ENCODE results near the gene TMC3. TPM values are rescaled to one million over a fixed set of nuclear protein-coding genes. Genes with fewer than 3 reads are reported as not detected.

TMC3 gene
- total RNA-seq, 1 experiment from 2014 or later, result not detected

- no peak overlapping the region for H3K4me3 Mint-ChIP-seq (ENCODE audit: unreplicated experiment)
- Histone ChIP-seq H3K9me3 (no peaks in the 10 kb centered on the region), H3K27me3 (replicated peaks; ENCODE audit: control insufficient read depth, insufficient read depth, low read length) (no peaks in the 10 kb centered on the region; the same call in 1 of the 2 replicates), H3K4me3 (ENCODE audit: low read depth, low read length) (no peak overlapping the region), H3K36me3 (ENCODE audit: control insufficient read depth, insufficient read depth, low read length) (no peaks in the 10 kb centered on the region), H3K4me1 (no peaks in the 10 kb centered on the region)
- H3K9me3 Mint-ChIP-seq (ENCODE audit: unreplicated experiment), result no peaks in the 10 kb centered on the region
- CTCF ChIA-PET, result no interaction called here
- POLR2A ChIA-PET, result no interaction called here
- no peak overlapping the region for H3K27ac Mint-ChIP-seq (ENCODE audit: unreplicated experiment)
- no peak for TF ChIP-seq CTCF (IDR thresholded peaks at IDR 0.05; ENCODE audit: insufficient read depth in 1 of 2, low read depth in 1 of 2, low read length in 1 of 2, severe bottlenecking in 1 of 2, unreplicated experiment in 1 of 2)
- intact Hi-C loops (cut with micrococcal nuclease; ENCODE audit: unreplicated experiment), result no loop called here
- peaks cover 4% of the 10 kb centered on the region for H3K27me3 Mint-ChIP-seq (ENCODE audit: insufficient read depth, unreplicated experiment)
- no peaks in the 10 kb centered on the region for H3K4me1 Mint-ChIP-seq (ENCODE audit: low read depth, unreplicated experiment)
- no peak for DNase-seq
- BruUV-seq (replicated peaks), result no TSS peak
- H3K36me3 Mint-ChIP-seq (ENCODE audit: insufficient read depth, unreplicated experiment), result no peaks in the 10 kb centered on the region
Measured at GRCh38 chr15:81346611-81347010, 27.4 kb downstream of the TMC3 start.

GRCh38 chr15:81343371-81343770, 30.6 kb downstream of the TMC3 start:
- no peaks in the 10 kb centered on the region for H3K4me1 Mint-ChIP-seq (ENCODE audit: low read depth, unreplicated experiment)
- BruUV-seq (replicated peaks), result no TSS peak
- H3K27ac Mint-ChIP-seq (ENCODE audit: unreplicated experiment), result no peak overlapping the region
- no peaks in the 10 kb centered on the region for H3K9me3 Mint-ChIP-seq (ENCODE audit: unreplicated experiment)
- no peaks in the 10 kb centered on the region for H3K36me3 Mint-ChIP-seq (ENCODE audit: insufficient read depth, unreplicated experiment)
- no peak for DNase-seq
- no peaks in the 10 kb centered on the region for H3K4me1 ChIP-seq
- no peaks in the 10 kb centered on the region for H3K36me3 ChIP-seq (ENCODE audit: control insufficient read depth, insufficient read depth, low read length)
- no peaks in the 10 kb centered on the region; the same call in 1 of the 2 replicates for H3K27me3 ChIP-seq (replicated peaks; ENCODE audit: control insufficient read depth, insufficient read depth, low read length)
- TF ChIP-seq CTCF (IDR thresholded peaks at IDR 0.05; ENCODE audit: insufficient read depth in 1 of 2, low read depth in 1 of 2, low read length in 1 of 2, severe bottlenecking in 1 of 2, unreplicated experiment in 1 of 2), result no peak
- H3K27me3 Mint-ChIP-seq (ENCODE audit: insufficient read depth, unreplicated experiment), result peaks cover 2% of the 10 kb centered on the region
- H3K4me3 ChIP-seq (ENCODE audit: low read depth, low read length), result no peak overlapping the region
- intact Hi-C loops (cut with micrococcal nuclease; ENCODE audit: unreplicated experiment), result no loop called here
- H3K9me3 ChIP-seq, result no peaks in the 10 kb centered on the region
- POLR2A ChIA-PET, result no interaction called here
- no peak overlapping the region for H3K4me3 Mint-ChIP-seq (ENCODE audit: unreplicated experiment)
- CTCF ChIA-PET, result interaction anchor here (0.6 kb wide), 1 partner anchor 703 kb away, joined by 3 read pairs; no protein-coding TSS in a partner anchor

GRCh38 chr15:81341351-81341750, 32.7 kb downstream of the TMC3 start:
- no peak for DNase-seq
- intact Hi-C loops (cut with micrococcal nuclease; ENCODE audit: unreplicated experiment), result no loop called here
- CTCF ChIA-PET, result no interaction called here
- Mint-ChIP-seq H3K4me1 (ENCODE audit: low read depth, unreplicated experiment) (no peaks in the 10 kb centered on the region), H3K9me3 (ENCODE audit: unreplicated experiment) (no peaks in the 10 kb centered on the region), H3K4me3 (ENCODE audit: unreplicated experiment) (no peak overlapping the region), H3K36me3 (ENCODE audit: insufficient read depth, unreplicated experiment) (no peaks in the 10 kb centered on the region), H3K27ac (ENCODE audit: unreplicated experiment) (no peak overlapping the region), H3K27me3 (ENCODE audit: insufficient read depth, unreplicated experiment) (peaks cover 2% of the 10 kb centered on the region)
- Histone ChIP-seq H3K4me3 (ENCODE audit: low read depth, low read length) (no peak overlapping the region), H3K9me3 (no peaks in the 10 kb centered on the region), H3K27me3 (replicated peaks; ENCODE audit: control insufficient read depth, insufficient read depth, low read length) (no peaks in the 10 kb centered on the region; the same call in 1 of the 2 replicates), H3K4me1 (no peaks in the 10 kb centered on the region), H3K36me3 (ENCODE audit: control insufficient read depth, insufficient read depth, low read length) (no peaks in the 10 kb centered on the region)
- no peak for TF ChIP-seq CTCF (IDR thresholded peaks at IDR 0.05; ENCODE audit: insufficient read depth in 1 of 2, low read depth in 1 of 2, low read length in 1 of 2, severe bottlenecking in 1 of 2, unreplicated experiment in 1 of 2)
- POLR2A ChIA-PET, result no interaction called here
- no TSS peak for BruUV-seq (replicated peaks)
